ENCODE measurements around the gene ISY1.
A peak's percentile ranks its signal among the peaks of the same experiment; 100 is the strongest.
"Not testable (repeated sequence)": the region's sequence is repeated elsewhere in the genome, so short reads cannot be mapped to it uniquely, and the experiment has no call there.

Gene ISY1

DNA sequence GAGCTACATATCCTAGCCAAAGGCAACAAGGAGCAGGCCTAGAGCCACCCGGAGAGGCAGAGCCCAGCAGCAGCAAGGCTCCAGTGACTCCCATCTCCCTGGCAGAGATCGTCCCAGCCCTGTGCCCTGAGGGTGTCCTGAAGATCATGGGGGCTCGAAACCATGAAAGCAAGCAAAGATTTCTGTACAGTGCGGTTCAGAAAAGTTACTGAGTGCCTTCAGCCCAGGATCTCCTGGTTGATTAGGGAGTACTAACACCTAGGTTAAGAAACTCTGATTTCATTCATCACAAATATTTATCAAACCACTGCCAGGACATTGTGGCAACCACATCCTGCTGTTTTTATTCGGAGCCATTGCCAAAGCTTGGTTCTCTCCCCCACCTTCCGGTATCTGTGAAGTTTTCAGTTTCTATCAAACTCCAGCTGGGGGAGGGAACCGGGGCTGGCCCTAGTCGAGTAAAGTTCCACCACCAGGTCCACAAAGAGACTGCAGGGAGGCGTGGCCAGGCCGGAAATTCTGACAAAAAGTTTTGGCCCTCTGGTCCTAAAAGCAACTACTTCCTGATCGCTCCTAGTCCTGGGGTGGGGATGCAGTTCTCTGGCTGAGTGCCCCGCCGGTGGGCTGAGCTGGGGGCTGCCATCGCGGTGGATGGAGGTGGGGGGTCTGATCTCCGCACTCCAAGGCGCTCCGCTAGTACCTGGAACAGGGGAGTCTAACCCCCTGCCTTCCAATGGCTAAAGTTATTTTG, 40.4 kb downstream of the ISY1 start:
- peak; percentile 71 to 95 (median 90) for DNase-seq

DNA sequence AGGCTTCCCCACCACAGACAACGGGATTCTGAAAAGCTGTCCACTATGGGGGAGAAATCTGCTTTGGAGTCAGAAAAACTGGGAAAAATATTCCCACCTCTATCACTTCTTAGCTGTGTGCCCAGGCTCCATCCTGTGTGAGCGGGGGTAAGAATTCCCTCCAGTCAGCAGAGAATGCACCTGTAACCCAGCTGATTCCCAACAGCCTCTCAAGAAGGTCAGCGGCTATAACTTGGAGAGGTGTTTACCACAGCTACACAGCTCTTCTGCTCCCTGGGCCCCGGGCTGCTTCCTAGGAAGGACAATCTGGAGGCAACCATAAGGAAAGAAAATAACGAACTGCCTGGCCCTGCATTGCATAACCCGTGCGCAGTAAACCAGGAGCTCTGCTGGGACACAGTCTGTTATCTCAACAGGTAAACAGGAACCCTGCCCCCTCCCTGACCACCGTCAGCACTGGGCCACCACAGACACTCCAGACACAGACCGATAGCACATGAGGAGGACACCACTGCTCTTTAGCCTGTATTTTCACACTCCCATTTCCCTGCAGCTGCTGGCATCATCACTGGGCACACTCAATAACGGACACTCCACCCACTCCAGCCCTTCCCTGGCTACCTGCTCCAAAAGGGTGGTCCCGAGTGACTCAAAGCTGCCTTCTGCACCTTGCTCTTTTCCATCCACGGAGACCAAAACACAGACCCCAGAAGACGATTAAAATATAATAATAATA, 41.3 kb downstream of the ISY1 start:
- DNase-seq = no peak

DNA sequence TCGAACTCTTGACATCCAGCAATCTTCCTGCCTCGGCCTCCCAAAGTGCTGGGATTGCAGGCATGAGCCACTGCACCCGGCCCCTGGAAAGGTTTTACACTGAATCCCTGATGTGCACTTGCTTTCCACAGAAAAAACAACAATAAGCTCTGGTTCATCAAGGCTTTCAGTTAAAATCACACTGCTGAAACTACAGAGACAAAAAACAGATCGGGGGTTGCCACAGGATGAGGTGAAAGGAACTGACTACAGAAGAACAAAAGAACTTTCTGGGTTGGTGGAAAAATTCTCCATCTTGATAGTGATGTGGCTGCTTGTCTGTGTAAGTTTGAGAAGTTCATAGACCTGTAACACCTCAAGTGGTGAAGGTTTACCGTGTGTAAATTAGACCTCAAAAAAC, 42.1 kb downstream of the ISY1 start:
- DNase-seq = peak; percentile 40 to 92 (median 80)

DNA sequence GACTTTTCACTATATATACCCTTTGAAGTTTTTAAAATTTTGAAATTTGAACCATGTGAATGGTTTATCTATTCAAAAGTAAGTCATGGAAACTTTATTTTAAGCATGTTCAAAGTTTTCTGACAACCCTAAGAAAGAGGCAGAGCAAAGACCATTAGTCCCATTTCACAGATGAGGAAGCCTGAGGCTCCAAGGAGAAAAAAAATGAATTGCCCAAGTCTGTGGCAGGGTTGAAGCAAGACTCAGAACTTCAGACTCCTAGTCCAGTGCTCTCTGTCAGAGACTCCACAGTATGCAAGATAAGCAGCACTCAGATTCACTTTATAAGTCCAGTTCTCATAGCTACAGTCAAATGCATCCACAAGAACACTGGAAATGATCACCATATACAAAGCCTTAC, 43.7 kb downstream of the ISY1 start:
- no peak for DNase-seq

DNA sequence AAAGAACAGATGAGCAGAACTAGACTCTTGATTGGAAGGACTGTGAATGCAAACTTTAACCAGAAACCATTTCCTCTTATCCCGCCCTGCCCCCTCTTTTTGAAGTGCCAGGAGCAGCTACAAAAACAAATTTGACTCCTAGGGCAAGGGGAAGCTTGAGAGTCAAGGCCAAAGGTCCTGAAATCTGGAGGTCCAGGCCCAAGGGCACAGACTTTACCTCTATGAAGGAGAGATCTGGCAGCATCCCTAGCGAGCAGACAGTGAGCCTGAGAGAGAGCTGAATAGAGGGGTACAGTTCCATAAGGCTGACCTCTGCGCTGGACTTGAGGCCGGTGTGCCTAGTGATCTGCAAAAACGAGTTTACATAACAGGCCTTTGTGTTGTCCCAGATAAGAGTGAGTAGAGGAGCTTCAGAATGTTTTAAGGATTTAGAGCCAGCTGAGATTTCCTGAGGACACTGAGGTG, 44.3 kb downstream of the ISY1 start:
- DNase-seq = peak in 4 of 6 experiments; percentile 19 to 57 (median 50)

DNA sequence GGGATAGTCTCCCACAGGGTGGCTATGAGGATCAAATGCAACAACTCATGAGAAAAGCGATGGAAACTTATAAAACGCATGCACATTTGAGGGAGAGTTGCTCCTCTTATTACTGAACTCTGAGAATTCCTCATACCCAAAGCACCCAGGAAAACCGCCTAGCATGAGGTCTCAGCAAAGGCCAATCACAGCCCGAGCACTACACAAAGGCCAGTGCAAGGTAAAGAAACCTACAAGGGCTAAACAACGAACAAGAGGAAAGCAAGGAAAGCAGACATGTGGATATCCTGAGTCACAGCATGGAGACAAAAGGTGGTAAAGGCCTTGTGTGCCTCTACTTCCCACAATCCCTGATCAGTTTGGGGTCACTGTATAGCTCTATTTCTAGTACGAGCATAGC, 46.4 kb downstream of the ISY1 start:
- DNase-seq = no peak

DNA sequence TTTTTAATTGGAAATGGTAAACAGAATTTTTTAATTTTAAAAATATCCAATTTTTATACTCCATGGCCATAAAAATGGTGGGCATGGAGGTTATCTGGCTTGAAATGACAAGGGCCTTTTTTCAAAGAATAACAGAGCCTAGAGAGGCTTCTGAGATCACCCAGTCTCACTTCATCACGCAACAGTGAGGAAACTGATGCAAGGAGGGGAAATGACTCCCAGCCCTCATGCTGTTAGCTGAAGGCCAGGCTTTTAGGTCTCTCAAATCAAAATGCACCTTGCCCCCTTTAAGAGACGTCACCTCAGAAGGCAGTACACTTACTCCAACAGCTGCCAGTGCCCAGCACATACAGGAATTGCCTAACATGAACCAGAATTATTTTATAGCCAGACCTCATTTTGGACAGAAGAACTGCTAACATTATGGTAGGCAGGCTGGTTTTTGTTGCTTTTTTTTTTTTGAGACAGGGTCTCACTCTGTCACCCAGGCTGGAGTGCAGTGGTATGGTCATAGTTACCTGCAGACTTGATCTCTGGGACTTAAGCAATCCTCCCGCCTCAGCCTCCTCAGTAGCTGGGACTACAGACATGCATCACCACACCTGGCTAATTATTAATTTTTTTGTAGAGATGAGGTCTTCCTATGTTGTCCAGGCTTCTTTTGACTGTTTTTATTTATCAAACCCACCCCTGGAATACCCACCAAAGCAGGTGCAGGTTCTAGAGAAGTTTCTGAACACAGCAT, 48.4 kb downstream of the ISY1 start:
- no peak for DNase-seq

DNA sequence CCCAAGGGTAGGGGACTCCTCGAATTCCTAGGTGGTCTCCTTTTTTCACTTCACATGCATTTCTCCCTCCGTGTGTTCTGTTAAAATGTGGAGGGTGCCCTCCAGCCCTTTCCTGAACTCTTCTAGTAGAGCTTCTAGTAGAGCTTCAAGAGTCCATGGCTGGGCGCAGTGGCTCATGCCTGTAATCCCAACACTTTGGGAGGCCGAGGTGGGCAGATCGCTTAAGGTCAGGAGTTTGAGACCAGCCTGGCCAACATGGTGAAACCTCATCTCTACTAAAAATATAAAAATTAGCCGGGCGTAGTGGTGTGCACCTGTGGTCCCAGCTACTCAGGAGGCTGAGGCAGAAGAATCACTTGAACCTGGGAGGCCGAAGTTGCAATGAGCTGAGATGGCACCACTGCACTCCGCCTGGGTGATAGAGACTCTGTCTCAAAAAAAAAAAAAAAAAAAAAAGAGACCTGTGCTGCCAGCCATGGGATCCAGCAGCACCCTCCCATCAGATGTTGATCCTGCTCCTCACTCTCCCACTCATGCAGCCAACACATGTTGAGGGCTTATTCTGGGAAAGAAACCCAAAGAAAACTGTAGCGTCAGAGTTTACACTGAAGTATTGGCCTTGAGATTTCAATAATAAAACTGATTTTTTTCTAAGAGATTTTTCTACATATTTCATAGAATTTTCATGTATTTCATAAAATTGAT, 49.6 kb downstream of the ISY1 start:
- not testable (repeated sequence) for DNase-seq

DNA sequence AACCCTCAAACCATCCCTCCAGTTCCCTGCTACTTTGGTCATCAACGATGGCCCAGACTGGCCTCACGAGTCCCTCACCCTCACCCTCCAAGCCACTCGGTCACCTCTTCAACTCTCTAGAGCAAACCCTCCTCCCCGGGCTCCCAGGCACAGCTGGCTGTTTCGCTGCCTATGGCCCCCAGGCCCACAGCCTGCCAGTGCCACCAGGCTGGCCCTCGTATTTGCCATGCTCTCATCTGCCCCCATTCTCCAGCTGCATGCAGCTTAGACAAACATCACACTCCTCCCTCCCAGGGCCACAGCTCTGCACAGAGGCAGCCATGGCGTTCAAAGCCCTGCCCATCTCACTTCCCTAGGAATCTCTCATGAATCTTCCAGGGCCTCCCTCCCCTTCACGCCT, 53.1 kb downstream of the ISY1 start:
- no peak for DNase-seq

DNA sequence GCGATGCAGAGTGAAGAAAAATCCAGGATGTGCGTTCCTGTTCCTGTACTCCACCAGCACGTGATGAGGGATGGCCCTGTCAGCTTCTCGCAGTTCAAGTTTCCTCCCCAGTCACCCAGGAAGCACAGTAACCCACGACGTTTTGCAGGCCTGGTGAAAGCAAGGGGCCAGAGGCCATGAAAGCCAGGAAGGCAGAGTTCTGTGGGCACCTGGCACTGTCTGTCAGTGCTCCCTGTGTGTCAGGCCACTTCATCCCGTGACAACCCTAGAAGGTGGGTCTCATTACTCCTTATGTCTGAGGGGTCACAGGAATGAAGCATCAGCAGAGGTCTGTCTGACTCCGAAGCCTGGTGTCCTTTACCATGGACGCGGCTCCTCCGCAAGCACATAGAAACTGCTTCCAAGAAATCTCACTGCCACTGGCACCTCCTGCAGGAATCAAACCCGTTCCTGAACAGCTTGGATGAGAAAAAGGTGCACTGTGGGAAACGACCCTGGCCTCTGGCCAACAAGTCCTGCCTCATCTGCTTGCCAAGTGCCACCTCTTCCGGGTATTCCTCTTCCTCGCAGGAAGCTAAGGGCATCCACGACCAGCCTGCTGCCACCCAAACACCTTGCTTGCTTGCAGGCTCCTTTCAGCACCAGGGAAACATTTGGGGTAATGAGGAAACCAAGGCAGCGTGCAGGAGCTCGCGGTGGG, 53.8 kb downstream of the ISY1 start:
- no peak for DNase-seq

DNA sequence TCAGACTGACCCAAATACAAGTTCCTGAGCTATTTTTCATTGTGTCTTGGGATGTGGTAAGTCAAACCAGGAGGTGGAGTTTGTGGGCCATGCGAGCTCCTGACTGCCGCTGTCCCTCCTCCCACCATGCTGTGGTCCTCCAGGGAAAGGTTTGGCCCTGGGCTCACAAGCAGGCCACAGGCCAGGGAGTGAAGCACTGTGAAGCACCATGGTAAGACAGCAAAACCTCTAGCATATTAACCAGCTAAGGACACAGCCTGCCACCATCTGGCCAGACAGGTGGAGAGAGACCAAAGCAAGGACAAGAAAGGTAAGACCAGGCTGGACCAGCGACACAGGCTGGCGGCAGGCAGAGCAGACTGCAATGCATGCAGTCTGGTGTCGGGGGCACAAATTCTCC, 54.5 kb downstream of the ISY1 start:
- no peak for DNase-seq

DNA sequence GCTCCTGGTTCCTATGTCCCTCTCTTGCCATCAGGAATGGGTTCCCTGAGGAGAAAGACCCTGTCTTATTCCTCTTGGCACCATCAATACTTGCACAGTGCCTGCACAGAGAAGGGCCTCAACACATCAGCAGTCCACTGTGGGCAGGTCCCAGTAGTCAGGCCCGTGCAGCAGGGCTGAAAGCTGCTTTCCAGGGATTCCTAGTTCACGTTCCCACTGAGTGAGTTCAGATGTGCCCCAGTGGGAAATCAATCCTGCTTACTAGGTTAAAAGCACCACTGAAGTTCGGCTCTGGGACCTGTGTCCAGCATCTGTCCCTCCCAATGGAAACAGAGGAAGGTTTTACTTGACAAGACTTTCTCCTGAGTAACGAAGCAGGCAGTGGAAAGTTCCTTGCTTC, 55.0 kb downstream of the ISY1 start:
- no peak for DNase-seq

DNA sequence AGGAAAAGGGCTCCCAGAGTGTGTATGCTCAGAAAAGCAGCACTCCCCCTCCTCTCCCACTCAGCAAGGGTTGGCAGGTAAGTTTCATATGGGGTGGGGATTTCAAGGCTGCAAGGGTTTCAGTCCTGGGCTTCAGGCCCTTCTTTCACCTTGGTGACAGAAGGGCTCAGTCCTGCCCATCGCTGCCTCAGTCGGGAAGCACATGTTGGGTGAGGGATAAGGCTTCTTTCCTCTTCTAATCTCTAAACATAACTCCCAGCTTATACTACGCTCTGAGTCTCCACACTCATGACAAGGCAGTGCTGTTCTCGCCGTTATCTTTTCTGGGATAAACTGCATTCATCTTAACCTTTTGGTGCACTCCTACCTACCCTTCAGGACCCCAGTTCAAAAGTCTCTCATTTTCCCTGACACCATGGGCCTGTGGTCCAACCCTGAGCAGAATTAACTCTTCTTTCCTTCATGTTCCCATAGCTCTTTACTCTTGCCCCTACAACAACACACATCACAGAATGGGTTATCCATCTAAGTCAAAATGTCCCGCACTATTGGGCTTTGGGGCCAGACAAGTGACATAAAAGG, 56.3 kb downstream of the ISY1 start:
- DNase-seq = no peak

DNA sequence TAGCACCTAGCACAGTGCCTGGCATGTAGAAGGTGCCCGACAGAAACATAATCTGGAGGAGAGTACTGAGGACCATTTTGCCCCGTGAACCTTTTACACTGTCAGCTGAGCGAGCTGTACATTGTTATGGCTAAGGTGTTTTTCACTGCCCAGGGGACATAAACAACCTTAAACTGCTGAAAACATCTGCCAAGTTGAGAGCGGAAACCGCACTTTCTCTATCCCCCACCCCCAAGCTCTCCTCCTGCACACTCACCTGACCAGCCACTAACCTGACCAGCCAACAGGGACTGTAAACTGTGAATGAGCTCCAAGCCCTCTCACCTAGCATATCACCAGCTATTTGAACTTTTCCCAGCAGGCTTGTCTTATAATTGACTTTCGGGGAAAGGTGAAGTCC, 56.8 kb downstream of the ISY1 start:
- no peak for DNase-seq

DNA sequence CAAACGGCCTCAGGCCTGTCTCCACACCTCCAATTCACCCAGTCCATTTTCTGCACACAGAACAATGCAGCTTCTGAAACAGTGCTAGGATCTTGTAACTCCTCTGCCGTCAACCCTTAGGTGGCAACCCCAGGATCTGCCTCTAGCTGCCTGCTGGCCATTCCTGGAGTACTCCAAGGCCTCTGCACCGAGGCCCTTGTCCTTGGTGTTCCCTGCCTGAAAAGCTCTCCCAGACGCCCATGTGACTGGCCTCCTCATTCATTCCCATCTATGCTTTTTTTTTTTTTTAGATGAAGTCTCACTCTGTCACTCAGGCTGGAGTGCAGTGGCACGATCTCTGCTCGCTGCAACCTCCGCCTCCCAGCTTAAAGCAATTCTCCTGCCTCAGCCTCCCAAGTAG, 57.6 kb downstream of the ISY1 start:
- no peak for DNase-seq

DNA sequence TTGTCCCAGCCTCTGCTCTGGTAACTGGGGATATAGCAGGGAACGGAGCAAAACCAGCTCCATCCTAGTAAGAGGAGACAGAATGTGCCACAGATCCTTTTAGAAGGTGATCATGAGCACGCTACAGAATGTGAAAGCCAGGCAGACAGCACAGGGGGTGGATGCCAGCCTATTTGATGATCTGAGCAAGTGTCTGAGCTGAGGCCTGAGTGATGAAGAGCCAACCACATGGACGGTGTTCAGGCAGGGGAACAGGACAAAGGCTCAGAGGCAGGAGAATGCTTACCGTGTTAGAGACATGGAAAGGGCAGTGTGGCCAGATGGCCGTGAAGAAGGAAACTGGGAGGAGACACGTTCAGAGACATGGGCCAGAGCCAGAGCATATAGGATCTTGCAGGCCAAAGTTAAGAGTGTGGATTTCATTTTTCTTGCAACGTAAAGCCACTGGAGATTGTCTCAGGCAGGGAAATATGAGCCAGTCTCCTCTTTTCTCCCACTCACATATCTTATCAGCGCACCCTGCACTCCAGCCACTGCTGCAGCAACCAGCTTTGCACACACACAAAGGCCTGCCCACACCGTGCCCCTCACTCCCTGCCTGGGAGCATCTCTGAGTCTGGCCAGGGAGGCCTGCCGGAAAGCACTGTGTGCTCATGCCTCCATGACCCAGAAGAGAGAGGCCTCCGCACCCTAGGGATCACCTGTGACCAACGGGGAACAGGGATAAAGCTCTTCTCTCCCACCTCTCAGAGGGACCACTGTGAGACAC, 59.3 kb downstream of the ISY1 start:
- DNase-seq = no peak

DNA sequence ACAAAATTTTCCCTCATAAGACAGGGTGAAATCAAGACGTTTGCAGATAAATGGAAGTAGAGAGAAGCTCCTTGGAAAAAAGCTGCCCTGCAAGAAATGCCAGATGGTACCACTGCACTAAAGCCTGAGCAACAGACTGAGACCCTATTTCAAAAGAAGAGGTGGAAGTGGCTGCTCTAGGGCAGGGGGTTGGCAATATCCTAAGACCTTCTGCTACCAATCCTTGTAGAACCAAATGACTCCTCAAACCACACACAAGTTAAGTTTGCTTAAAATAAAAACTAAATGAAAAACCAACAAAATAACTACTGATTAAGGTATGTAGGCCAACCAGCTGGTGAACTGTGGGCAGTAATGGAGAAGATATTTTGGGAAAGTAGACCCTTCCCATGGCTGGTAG, 60.6 kb downstream of the ISY1 start:
- no peak for DNase-seq

DNA sequence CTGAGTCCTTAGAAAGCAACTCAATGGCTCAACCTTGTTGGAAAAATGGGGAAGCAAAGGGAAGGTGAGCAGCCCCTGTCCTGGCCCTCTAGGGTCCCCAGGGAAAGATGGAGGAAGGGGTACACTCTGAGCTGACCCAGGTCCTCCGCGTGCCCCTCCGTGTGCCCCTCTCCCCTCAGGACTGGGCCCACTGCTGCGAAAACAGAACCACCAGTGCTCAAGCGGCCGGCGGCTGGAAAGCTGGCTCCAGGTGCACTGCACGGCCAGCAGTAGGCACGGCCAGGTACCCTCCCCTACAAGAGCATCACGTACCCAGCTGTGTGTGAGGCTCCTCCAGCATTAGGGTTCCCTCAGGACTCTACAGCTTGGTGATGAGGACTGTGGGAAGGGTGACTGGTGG, 65.6 kb downstream of the ISY1 start:
- DNase-seq = no peak

DNA sequence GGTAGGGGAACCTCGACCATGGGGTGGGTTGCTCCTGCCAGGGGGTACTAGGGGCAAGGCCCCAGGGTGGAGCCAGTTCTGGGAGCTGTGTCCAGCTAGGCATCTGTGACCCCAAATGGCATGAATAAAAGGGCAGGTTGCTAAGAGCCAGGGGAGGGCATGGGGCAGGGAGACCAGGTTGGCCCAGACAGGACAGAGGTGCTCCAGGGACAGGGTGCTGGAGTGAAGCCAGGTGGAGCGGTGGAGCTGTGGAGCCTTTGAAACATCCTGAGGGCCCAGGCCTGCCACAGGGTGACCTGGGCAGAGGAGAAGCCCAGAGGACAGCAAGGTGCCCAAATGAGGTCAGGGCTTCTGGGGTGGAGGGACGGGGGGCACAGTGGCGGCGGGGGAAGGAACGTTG, 72.6 kb downstream of the ISY1 start:
- DNase-seq = not testable (repeated sequence)

DNA sequence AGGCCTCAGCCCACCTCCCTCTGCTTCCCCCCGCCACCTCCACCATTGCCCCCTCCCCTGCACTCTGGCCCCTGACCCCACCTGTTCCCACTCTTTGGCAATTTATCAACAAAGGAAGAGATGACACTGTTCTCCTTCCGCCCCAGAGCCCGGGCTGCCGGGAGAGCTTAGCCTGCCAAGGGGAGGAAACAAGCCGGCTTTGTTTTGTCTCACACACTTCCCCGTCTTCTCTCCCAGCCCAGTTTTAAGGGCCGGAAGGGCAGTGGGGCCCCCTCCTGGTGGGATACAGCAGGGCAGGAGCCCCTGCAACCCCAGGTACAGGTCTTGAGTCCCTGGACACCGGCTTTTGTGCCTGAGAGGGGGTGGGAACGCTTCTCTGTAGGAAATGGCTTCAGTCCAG, 73.0 kb downstream of the ISY1 start:
- peak in 3 of 6 experiments; percentile 16 to 42 (median 21) for DNase-seq

DNA sequence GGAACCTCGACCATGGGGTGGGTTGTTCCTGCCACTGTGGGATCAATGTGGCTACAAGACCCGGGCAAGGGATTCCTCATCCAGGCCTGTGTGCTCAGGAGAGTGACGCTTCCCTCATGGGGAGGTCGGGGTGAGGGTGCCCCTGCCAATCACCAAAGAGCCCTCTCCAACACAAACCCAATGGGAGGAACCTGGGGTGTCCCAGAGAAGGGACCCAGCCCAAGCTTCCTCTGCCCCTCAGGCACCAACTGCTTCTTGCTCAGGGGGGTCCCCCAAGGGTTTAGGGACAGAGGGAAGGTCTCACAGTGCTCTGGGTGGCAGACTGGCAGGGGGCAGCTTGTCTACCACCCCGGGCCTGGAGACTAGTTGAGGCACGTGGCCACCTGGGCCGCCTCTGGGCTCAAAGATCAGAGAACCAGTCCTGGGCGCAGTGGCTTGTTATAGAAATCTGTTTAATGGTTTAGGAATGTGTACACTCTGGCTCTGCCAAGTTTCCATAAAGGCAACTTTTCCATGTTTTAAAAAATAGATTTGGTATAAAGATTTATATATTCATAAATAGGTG, 73.6 kb downstream of the ISY1 start:
- no peak for DNase-seq
